HEK293 (cell line): Measurements from ENCODE around the gene PDE4D.

Source experiments
- CTCF ChIA-PET: fragments of 350-600 bp; formaldehyde crosslinking; extraction: SDS; loops from one replicate; lab custom pipeline; 2021; ENCODE audit warnings: antibody characterized with exemption; lab: Yijun Ruan, JAX
- POLR2A ChIA-PET: fragments of 300-600 bp; formaldehyde crosslinking; extraction: SDS; loops from one replicate; lab custom pipeline; 2020; ENCODE audit warnings: antibody characterized with exemption, inconsistent platforms; lab: Yijun Ruan, JAX
- H3K27ac ChIP-seq: fragments of 200-500 bp; sonication (Bioruptor generic); 2 replicates; pipeline ENCODE4 v1.5.1; 2014; ENCODE audit warnings: low read depth, low read length, control low read depth, inconsistent platforms; ENCODE audit errors: extremely low read depth
- H3K36me3 ChIP-seq, 2 experiments: fragments of 200-500 bp in 1 of 2; sonication (Bioruptor generic) in 1 of 2; 1 replicate in 1 of 2; 2 replicates in 1 of 2; pipeline ENCODE4 v1.5.1; 2014 to 2017; ENCODE audit warnings: inconsistent platforms in 2 of 2, low read length in 2 of 2; ENCODE audit not compliant: control insufficient read depth in 2 of 2, insufficient read depth in 1 of 2
- H3K4me1 ChIP-seq: fragments of 200-500 bp; sonication (Bioruptor generic); 2 replicates; pipeline ENCODE4 v1.5.1; 2014; ENCODE audit warnings: mild to moderate bottlenecking, low read length, inconsistent platforms; ENCODE audit not compliant: control insufficient read depth, insufficient read depth
- H3K4me3 ChIP-seq: 2 replicates; pipeline ENCODE4 v1.5.1; 2011; ENCODE audit warnings: low read depth, mild to moderate bottlenecking, control low read depth, low read length, moderate library complexity
- H3K9me3 ChIP-seq: fragments of 200-500 bp; sonication (Bioruptor generic); 2 replicates; pipeline ENCODE4 v1.5.1; 2014; ENCODE audit warnings: low read depth, low read length, inconsistent platforms; ENCODE audit not compliant: control insufficient read depth, insufficient read depth
- HIC1 ChIP-seq: fragments of 450-650 bp; formaldehyde crosslinking; IDR thresholded peaks from 2 replicates; pipeline ENCODE4 v1.5.1; 2016; ENCODE audit warnings: missing biosample characterization, missing genetic modification characterization
- HOXA7 ChIP-seq: sonication (generic); formaldehyde crosslinking; IDR thresholded peaks from 2 replicates; pipeline ENCODE4 v1.8.1; 2022; ENCODE audit warnings: missing genetic modification reagents, borderline replicate concordance
- HOXD13 ChIP-seq: sonication (generic); formaldehyde crosslinking; IDR thresholded peaks from 2 replicates; pipeline ENCODE4 v1.8.0; 2022; ENCODE audit warnings: missing genetic modification reagents, borderline replicate concordance
- KLF8 ChIP-seq: fragments of 450-650 bp; formaldehyde crosslinking; IDR thresholded peaks from 2 replicates; pipeline ENCODE4 v1.5.1; 2016; ENCODE audit warnings: missing biosample characterization, missing genetic modification characterization
- REPIN1 ChIP-seq: fragments of 450-650 bp; formaldehyde crosslinking; IDR thresholded peaks from 2 replicates; pipeline ENCODE4 v1.5.1; 2017; ENCODE audit warnings: missing biosample characterization, missing genetic modification characterization, low read depth
- SALL2 ChIP-seq: fragments of 450-650 bp; formaldehyde crosslinking; IDR thresholded peaks from 2 replicates; pipeline ENCODE4 v1.5.0; 2017; ENCODE audit warnings: missing biosample characterization, mild to moderate bottlenecking, missing genetic modification characterization, borderline replicate concordance
- SETDB1 ChIP-seq: IDR thresholded peaks from one replicate; pipeline ENCODE4 v1.6.1; 2017; ENCODE audit warnings: mild to moderate bottlenecking, low read length, moderate library complexity, mixed read lengths; ENCODE audit not compliant: insufficient read length
- TCF7L2 ChIP-seq: IDR thresholded peaks from 2 replicates; pipeline ENCODE4 v1.6.1; 2011; ENCODE audit warnings: low read depth, mild to moderate bottlenecking, inconsistent platforms, low read length, moderate library complexity, borderline replicate concordance
- ZEB2 ChIP-seq: fragments of 450-650 bp; formaldehyde crosslinking; IDR thresholded peaks from 2 replicates; pipeline ENCODE4 v1.5.1; 2016; ENCODE audit warnings: missing biosample characterization, missing genetic modification characterization
- ZFHX2 ChIP-seq: fragments of 450-650 bp; formaldehyde crosslinking; conservative IDR thresholded peaks from 2 replicates; pipeline ENCODE4 v1.5.1; 2016; ENCODE audit warnings: missing biosample characterization, missing genetic modification characterization
- ZFP3 ChIP-seq: fragments of 450-650 bp; formaldehyde crosslinking; IDR thresholded peaks from 2 replicates; pipeline ENCODE4 v1.5.1; 2016; ENCODE audit warnings: low read depth, missing biosample characterization, missing genetic modification characterization
- ZNF10 ChIP-seq: fragments of 450-650 bp; formaldehyde crosslinking; IDR thresholded peaks from 2 replicates; pipeline ENCODE4 v1.5.1; 2017; ENCODE audit warnings: missing biosample characterization, missing genetic modification characterization
- ZNF157 ChIP-seq: fragments of 450-650 bp; formaldehyde crosslinking; IDR thresholded peaks from 2 replicates; pipeline ENCODE4 v1.5.1; 2016; ENCODE audit warnings: missing biosample characterization, missing genetic modification characterization
- ZNF184 ChIP-seq: fragments of 450-650 bp; IDR thresholded peaks from 2 replicates; pipeline ENCODE4 v1.5.1; 2018; ENCODE audit warnings: missing biosample characterization, mild to moderate bottlenecking, missing genetic modification characterization
- ZNF221 ChIP-seq: fragments of 450-650 bp; formaldehyde crosslinking; IDR thresholded peaks from 2 replicates; pipeline ENCODE4 v1.5.1; 2017; ENCODE audit warnings: missing biosample characterization, missing genetic modification characterization, borderline replicate concordance
- ZNF394 ChIP-seq: fragments of 450-650 bp; formaldehyde crosslinking; IDR thresholded peaks from 2 replicates; pipeline ENCODE4 v1.5.1; 2016; ENCODE audit warnings: missing biosample characterization, missing genetic modification characterization, mild to moderate bottlenecking, moderate library complexity, borderline replicate concordance
- ZNF514 ChIP-seq: fragments of 450-650 bp; formaldehyde crosslinking; IDR thresholded peaks from 2 replicates; pipeline ENCODE4 v1.5.1; 2016; ENCODE audit warnings: missing biosample characterization, missing genetic modification characterization
- ZNF555 ChIP-seq: fragments of 450-650 bp; formaldehyde crosslinking; conservative IDR thresholded peaks from 2 replicates; pipeline ENCODE4 v1.5.1; 2017; ENCODE audit warnings: missing biosample characterization, mild to moderate bottlenecking, missing genetic modification characterization, inconsistent platforms
- ZNF624 ChIP-seq: fragments of 450-650 bp; formaldehyde crosslinking; IDR thresholded peaks from 2 replicates; pipeline ENCODE4 v1.5.1; 2017; ENCODE audit warnings: missing biosample characterization, missing genetic modification characterization
- ZNF843 ChIP-seq: fragments of 450-650 bp; formaldehyde crosslinking; IDR thresholded peaks from 2 replicates; pipeline ENCODE4 v1.5.1; 2016; ENCODE audit warnings: missing biosample characterization, missing genetic modification characterization

Gene PDE4D

GRCh38 chr5:59132131-59132530 lies 761.4 kb downstream of the PDE4D start:
- peaks cover 19% of the 10 kb centered on the region for H3K4me1 ChIP-seq
- TF ChIP-seq HOXA7 (CRISPR knock-in tag) (no peak), ZNF157 (tag by site-specific recombination) (no peak), ZFP3 (tag by site-specific recombination) (no peak), HOXD13 (no peak), ZNF394 (tag by site-specific recombination) (no peak), REPIN1 (tag by site-specific recombination) (no peak), KLF8 (tag by site-specific recombination) (no peak), ZFHX2 (tag by site-specific recombination) (no peak), ZNF221 (tag by site-specific recombination) (no peak)
- no peaks in the 10 kb centered on the region for H3K9me3 ChIP-seq
- ChIA-PET CTCF (interaction anchor here (1.0 kb wide), 1 partner anchor 241 kb away, joined by 4 read pairs; no protein-coding TSS in a partner anchor), POLR2A (no interaction called here)
- no peak overlapping the region for H3K4me3 ChIP-seq
- H3K36me3 ChIP-seq, result no peaks in the 10 kb centered on the region
- H3K27ac ChIP-seq, result no peak overlapping the region

GRCh38 chr5:59130431-59130830 lies 763.1 kb downstream of the PDE4D start:
- no peak overlapping the region for H3K27ac ChIP-seq
- H3K36me3 ChIP-seq, result no peaks in the 10 kb centered on the region
- no peaks in the 10 kb centered on the region for H3K9me3 ChIP-seq
- no peak for TF ChIP-seq ZNF514 (tag by site-specific recombination)
- TF ChIP-seq ZNF624 (tag by site-specific recombination), result no peak
- no peak for TF ChIP-seq TCF7L2
- TF ChIP-seq HIC1, result no peak
- TF ChIP-seq SETDB1, result no peak
- no peak for TF ChIP-seq SALL2 (tag by site-specific recombination)
- no peak for TF ChIP-seq ZNF157 (tag by site-specific recombination)
- TF ChIP-seq ZEB2, result no peak
- TF ChIP-seq ZNF843 (tag by site-specific recombination), result no peak
- no peak for TF ChIP-seq ZNF555
- H3K4me3 ChIP-seq, result no peak overlapping the region
- CTCF ChIA-PET, result no interaction called here
- POLR2A ChIA-PET, result no interaction called here
- H3K4me1 ChIP-seq, result peaks cover 30% of the 10 kb centered on the region

- CTCF ChIA-PET, result interaction anchor here (0.7 to 1.6 kb wide), 2 partner anchors 95 to 254 kb away, joined by 3 to 6 read pairs; no protein-coding TSS in a partner anchor
- no peak overlapping the region for H3K27ac ChIP-seq
- H3K4me3 ChIP-seq, result no peak overlapping the region
- TF ChIP-seq ZNF184 (tag by site-specific recombination) (no peak), ZNF10 (tag by site-specific recombination) (no peak)
- no peaks in the 10 kb centered on the region for H3K36me3 ChIP-seq
- H3K9me3 ChIP-seq, result no peaks in the 10 kb centered on the region
- peaks cover 37% of the 10 kb centered on the region for H3K4me1 ChIP-seq
- POLR2A ChIA-PET, result no interaction called here
These were observed 764.8 kb downstream of the PDE4D start for GRCh38 chr5:59128646-59129290.
